NB4 (cell line): ENCODE data around the gene SEC24C.

Experiments used
- DNase-seq: peaks from one replicate; pipeline ENCODE4 v3.0.0; 2010; ENCODE audit warnings: low read depth
- H3K4me3 ChIP-seq: one replicate; pipeline ENCODE4 v1.5.1; 2011; ENCODE audit warnings: mild to moderate bottlenecking, low read depth, low read length, moderate library complexity
- CTCF ChIP-seq: IDR thresholded peaks from one replicate; pipeline ENCODE4 v1.5.1; 2012; ENCODE audit warnings: low read depth, low read length
- MAX ChIP-seq: IDR thresholded peaks from 2 replicates; pipeline ENCODE4 v1.6.1; 2011; ENCODE audit warnings: low read depth, low read length
- MYC ChIP-seq: IDR thresholded peaks from 2 replicates; pipeline ENCODE4 v1.6.1; 2011; ENCODE audit warnings: low read depth, low read length
- POLR2A ChIP-seq: IDR thresholded peaks from 2 replicates; pipeline ENCODE4 v1.6.1; 2011; ENCODE audit warnings: mild to moderate bottlenecking; ENCODE audit not compliant: insufficient read length; ENCODE audit errors: extremely low read depth

SEC24C gene

GRCh38 chr10:73780966-73781365 is 36.8 kb downstream of the SEC24C start:
- TF ChIP-seq POLR2A (no peak), MAX (no peak)
- peak overlapping the region; percentile 90 for H3K4me3 ChIP-seq
- peak; percentile 15 for DNase-seq

GRCh38 chr10:73781548-73781878 is 37.3 kb downstream of the SEC24C start:
- H3K4me3 ChIP-seq, result peak overlapping the region; percentile 90
- DNase-seq, result no peak
- TF ChIP-seq CTCF (no peak), POLR2A (no peak), MYC (no peak), MAX (no peak)

- TF ChIP-seq POLR2A, result peak; percentile 97
- TF ChIP-seq CTCF, result no peak
- peak; percentile 94 for TF ChIP-seq MYC
- TF ChIP-seq MAX, result peak; percentile 90
- DNase-seq, result peak; percentile 96
- H3K4me3 ChIP-seq, result peak within 1 kb of the TSS; percentile 90
These were observed 37.9 kb downstream of the SEC24C start, which contains the start of gene CHCHD1 for GRCh38 chr10:73781879-73782748. Gene CHCHD1, plus strand, starts transcription at chr10:73782048. Its CDS starts 28 bp downstream, at chr10:73782076.

GRCh38 chr10:73782749-73783085 is 38.5 kb downstream of the SEC24C start:
- no peak for TF ChIP-seq MAX
- no peak for TF ChIP-seq MYC
- TF ChIP-seq POLR2A, result no peak
- no peak for TF ChIP-seq CTCF
- H3K4me3 ChIP-seq, result peak overlapping the region; percentile 90
- no peak for DNase-seq

- TF ChIP-seq MAX, result peak; percentile 13; the same call in 1 of the 2 replicates
- no peak for TF ChIP-seq CTCF
- peak; percentile 34 for TF ChIP-seq POLR2A
- peak within 1 kb of the TSS; percentile 76 for H3K4me3 ChIP-seq
- DNase-seq, result peak; percentile 97
These were observed 41.1 kb downstream of the SEC24C start, which contains the start of gene ZSWIM8 for GRCh38 chr10:73785211-73785720. Gene ZSWIM8, plus strand, starts transcription at chr10:73785606. Its CDS starts 273 bp downstream, at chr10:73785879.
